Testis (tissue), 2 donors: ENCODE measurements around the gene PSMG2.

ENCODE experiments used
- POLR2A ChIP-seq: fragments of 450-650 bp; IDR thresholded peaks from one replicate; pipeline ENCODE4 v1.6.1; 2017; ENCODE audit warnings: antibody characterized with exemption, mild to moderate bottlenecking, moderate library complexity
- TF ChIP-seq, protein P1 (sequence below), 3 experiments: fragments of 450-650 bp in 2 of 3; fragments of 200-600 bp in 1 of 3; sonication (generic) in 1 of 3; IDR thresholded peaks; one replicate each; pipeline ENCODE4 v1.5.1; 2016 to 2019; ENCODE audit warnings: antibody characterized with exemption in 3 of 3, mild to moderate bottlenecking in 2 of 3, moderate library complexity in 1 of 3

- TF ChIP-seq POLR2A: no peak
- TF ChIP-seq, protein P1, sequence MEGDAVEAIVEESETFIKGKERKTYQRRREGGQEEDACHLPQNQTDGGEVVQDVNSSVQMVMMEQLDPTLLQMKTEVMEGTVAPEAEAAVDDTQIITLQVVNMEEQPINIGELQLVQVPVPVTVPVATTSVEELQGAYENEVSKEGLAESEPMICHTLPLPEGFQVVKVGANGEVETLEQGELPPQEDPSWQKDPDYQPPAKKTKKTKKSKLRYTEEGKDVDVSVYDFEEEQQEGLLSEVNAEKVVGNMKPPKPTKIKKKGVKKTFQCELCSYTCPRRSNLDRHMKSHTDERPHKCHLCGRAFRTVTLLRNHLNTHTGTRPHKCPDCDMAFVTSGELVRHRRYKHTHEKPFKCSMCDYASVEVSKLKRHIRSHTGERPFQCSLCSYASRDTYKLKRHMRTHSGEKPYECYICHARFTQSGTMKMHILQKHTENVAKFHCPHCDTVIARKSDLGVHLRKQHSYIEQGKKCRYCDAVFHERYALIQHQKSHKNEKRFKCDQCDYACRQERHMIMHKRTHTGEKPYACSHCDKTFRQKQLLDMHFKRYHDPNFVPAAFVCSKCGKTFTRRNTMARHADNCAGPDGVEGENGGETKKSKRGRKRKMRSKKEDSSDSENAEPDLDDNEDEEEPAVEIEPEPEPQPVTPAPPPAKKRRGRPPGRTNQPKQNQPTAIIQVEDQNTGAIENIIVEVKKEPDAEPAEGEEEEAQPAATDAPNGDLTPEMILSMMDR (IDR thresholded peaks at IDR 0.05): no peak
Observed at GRCh38 chr18:12754511-12754910, 51.7 kb downstream of the PSMG2 start.
